NB4 (cell line): ENCODE data around the gene ARHGAP26.
A peak's percentile ranks its signal among the peaks of the same experiment; 100 is the strongest.
"Not testable (repeated sequence)": the region's sequence is repeated elsewhere in the genome, so short reads cannot be mapped to it uniquely, and the experiment has no call there.

Source experiments
- DNase-seq: peaks from one replicate; pipeline ENCODE4 v3.0.0; 2010; ENCODE audit warnings: low read depth
- H3K4me3 ChIP-seq: one replicate; pipeline ENCODE4 v1.5.1; 2011; ENCODE audit warnings: mild to moderate bottlenecking, low read depth, low read length, moderate library complexity
- MYC ChIP-seq: IDR thresholded peaks from 2 replicates; pipeline ENCODE4 v1.6.1; 2011; ENCODE audit warnings: low read depth, low read length
- POLR2A ChIP-seq: IDR thresholded peaks from 2 replicates; pipeline ENCODE4 v1.6.1; 2011; ENCODE audit warnings: mild to moderate bottlenecking; ENCODE audit not compliant: insufficient read length; ENCODE audit errors: extremely low read depth
- TF ChIP-seq, protein P1 (sequence below): IDR thresholded peaks from one replicate; pipeline ENCODE4 v1.5.1; 2012; ENCODE audit warnings: low read depth, low read length
- TF ChIP-seq, protein P2 (sequence below): IDR thresholded peaks from 2 replicates; pipeline ENCODE4 v1.6.1; 2011; ENCODE audit warnings: low read depth, low read length

ARHGAP26 gene

DNA sequence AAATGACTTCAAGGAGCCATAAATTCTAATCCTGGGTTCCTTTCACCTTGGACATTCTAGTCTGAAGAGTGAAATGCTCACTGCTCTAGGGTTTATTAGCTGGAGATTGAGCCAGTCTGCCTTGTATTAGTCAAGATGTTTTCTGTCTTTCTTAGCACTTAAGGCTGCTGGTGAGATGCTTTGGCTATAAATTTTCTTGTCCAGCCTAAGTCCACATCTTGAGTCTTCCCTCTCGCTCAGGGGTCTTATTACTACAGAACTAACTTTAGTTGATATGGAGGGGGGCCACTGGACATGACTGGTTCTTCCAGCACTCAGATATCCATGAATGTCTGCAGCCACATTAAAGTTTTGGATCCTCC lies 316.4 kb downstream of the ARHGAP26 start:
- no peak for DNase-seq
- no peak for TF ChIP-seq POLR2A
- H3K4me3 ChIP-seq, result no peak overlapping the region

DNA sequence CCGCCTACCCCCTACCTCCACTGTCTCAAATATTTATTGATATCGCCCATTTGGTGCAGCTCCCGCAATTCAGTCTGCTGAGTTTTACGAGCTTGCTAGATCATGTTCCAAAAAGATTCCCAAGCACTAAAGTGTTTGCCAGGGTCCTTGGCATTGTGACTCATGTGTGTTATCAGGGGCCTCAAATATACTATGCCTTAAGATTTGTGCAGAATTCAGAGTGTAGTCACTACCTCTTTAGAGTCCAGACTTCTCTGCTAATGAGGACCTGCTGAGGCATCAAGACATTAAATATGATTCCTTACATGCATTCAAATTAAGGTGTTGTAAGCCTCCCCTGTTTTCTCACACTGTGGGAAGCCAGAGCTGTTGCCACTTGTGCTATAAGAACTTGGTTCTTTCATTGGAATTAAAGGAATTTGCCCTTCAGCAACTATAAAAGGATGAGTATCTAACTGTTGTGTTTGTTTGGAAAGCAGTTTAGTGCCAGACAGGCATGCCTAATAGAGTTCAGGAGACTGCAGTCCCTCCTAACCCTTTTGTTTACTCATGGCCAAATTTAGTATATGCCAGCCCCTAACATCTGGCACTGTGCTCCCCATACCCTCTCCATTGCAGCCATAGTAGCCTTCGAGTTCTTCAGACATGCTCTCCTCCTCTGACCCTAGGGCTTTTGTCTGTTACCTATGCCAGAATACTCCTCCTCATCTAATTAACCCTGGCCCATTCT lies 316.9 kb downstream of the ARHGAP26 start:
- no peak overlapping the region for H3K4me3 ChIP-seq
- no peak for TF ChIP-seq MYC
- TF ChIP-seq, protein P1, sequence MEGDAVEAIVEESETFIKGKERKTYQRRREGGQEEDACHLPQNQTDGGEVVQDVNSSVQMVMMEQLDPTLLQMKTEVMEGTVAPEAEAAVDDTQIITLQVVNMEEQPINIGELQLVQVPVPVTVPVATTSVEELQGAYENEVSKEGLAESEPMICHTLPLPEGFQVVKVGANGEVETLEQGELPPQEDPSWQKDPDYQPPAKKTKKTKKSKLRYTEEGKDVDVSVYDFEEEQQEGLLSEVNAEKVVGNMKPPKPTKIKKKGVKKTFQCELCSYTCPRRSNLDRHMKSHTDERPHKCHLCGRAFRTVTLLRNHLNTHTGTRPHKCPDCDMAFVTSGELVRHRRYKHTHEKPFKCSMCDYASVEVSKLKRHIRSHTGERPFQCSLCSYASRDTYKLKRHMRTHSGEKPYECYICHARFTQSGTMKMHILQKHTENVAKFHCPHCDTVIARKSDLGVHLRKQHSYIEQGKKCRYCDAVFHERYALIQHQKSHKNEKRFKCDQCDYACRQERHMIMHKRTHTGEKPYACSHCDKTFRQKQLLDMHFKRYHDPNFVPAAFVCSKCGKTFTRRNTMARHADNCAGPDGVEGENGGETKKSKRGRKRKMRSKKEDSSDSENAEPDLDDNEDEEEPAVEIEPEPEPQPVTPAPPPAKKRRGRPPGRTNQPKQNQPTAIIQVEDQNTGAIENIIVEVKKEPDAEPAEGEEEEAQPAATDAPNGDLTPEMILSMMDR, result no peak
- TF ChIP-seq, protein P2, sequence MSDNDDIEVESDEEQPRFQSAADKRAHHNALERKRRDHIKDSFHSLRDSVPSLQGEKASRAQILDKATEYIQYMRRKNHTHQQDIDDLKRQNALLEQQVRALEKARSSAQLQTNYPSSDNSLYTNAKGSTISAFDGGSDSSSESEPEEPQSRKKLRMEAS, result no peak
- TF ChIP-seq POLR2A, result no peak
- no peak for DNase-seq

GRCh38 chr5:143088702-143089101 lies 318.5 kb downstream of the ARHGAP26 start:
- DNase-seq, H3K4me3 ChIP-seq: not testable (repeated sequence)

- H3K4me3 ChIP-seq, DNase-seq: not testable (repeated sequence)
Observed at GRCh38 chr5:143090044-143090443, 319.9 kb downstream of the ARHGAP26 start.

DNA sequence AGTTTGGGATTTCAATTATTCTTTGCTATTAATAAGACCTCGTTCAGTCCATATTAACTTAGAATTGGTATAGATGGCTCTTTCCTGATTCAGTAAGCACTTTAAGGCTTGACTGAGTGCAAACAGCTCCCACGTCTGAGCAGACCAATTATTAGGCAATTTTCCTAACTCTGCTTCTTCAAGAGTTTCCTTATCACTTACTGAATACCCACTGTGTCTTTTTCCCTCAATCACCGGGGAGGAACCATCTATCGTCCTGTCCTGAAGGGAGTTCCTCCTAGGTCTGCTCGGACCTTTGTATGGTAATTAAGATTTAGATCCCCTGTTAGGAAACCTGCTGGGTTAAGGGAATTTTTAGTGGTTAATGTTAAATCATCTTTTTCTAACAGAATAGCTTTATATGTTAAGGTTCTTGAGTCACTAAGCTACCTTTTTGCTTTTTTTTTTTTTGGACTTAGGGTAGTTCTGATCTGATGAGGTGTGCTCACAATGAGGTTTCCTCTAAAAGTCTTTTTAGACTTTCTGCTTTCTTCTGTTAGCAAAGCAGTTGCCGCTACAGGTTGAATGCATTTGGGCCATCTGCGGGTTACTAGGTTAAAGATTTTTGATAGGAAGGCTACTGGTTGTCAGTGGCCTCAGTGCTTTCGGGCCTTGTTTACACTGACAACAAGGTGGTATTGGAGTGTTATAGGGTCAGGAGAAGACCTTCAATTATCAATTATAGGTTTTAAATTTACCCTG lies 322.7 kb downstream of the ARHGAP26 start:
- not testable (repeated sequence) for H3K4me3 ChIP-seq
- DNase-seq, result peak; percentile 8

GRCh38 chr5:143093452-143094086 lies 323.4 kb downstream of the ARHGAP26 start:
- no peak overlapping the region for H3K4me3 ChIP-seq
- no peak for DNase-seq
- TF ChIP-seq, protein P1, result no peak
- TF ChIP-seq POLR2A, result no peak
- TF ChIP-seq, protein P2, result no peak
- TF ChIP-seq MYC, result no peak

GRCh38 chr5:143094087-143094521 lies 323.9 kb downstream of the ARHGAP26 start:
- no peak overlapping the region for H3K4me3 ChIP-seq
- TF ChIP-seq POLR2A, result no peak
- TF ChIP-seq, protein P2, result no peak
- TF ChIP-seq, protein P1, result no peak
- TF ChIP-seq MYC, result no peak
- no peak for DNase-seq

GRCh38 chr5:143094608-143095007 lies 324.4 kb downstream of the ARHGAP26 start:
- H3K4me3 ChIP-seq, DNase-seq: not testable (repeated sequence)
